HL-60 (cell line): ENCODE data around the gene KAZN.

Source experiments
- GABPA ChIP-seq: IDR thresholded peaks from 2 replicates; pipeline ENCODE4 v1.6.1; 2012; ENCODE audit warnings: low read depth
- POLR2AphosphoS5 ChIP-seq: IDR thresholded peaks from 2 replicates; pipeline ENCODE4 v1.6.1; 2012; ENCODE audit warnings: low read depth
- SPI1 ChIP-seq: IDR thresholded peaks from 2 replicates; pipeline ENCODE4 v1.6.1; 2012; ENCODE audit warnings: low read depth, mild to moderate bottlenecking, borderline replicate concordance
- TF ChIP-seq, protein P1 (sequence below): IDR thresholded peaks from one replicate; pipeline ENCODE4 v1.5.1; 2011; ENCODE audit warnings: low read length, control low read depth, inconsistent platforms; ENCODE audit not compliant: insufficient read depth
- TF ChIP-seq, protein P2 (sequence below): IDR thresholded peaks from 2 replicates; pipeline ENCODE4 v1.6.1; 2012; ENCODE audit warnings: low read depth; ENCODE audit not compliant: insufficient replicate concordance

DNA sequence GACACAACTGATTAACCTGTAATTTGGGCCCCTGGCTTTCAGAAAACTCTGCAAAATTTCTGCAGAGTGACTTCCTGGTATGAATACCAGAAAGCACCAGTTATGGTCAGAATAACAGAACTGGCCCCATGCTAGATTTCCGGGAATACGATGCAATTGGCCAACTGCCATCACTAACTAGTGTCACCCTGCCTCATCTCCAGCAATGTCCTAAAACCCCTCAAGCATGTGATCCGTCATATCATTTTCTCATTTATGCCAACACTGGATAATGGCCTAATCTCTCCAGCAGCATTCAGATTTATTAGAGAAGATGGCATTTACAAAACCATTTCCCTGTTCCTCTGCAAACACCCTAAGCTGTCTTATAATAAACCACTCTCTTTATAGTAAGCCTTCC is 15.4 kb downstream of the KAZN start:
- TF ChIP-seq, protein P1, sequence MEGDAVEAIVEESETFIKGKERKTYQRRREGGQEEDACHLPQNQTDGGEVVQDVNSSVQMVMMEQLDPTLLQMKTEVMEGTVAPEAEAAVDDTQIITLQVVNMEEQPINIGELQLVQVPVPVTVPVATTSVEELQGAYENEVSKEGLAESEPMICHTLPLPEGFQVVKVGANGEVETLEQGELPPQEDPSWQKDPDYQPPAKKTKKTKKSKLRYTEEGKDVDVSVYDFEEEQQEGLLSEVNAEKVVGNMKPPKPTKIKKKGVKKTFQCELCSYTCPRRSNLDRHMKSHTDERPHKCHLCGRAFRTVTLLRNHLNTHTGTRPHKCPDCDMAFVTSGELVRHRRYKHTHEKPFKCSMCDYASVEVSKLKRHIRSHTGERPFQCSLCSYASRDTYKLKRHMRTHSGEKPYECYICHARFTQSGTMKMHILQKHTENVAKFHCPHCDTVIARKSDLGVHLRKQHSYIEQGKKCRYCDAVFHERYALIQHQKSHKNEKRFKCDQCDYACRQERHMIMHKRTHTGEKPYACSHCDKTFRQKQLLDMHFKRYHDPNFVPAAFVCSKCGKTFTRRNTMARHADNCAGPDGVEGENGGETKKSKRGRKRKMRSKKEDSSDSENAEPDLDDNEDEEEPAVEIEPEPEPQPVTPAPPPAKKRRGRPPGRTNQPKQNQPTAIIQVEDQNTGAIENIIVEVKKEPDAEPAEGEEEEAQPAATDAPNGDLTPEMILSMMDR: no peak
- TF ChIP-seq, protein P2, sequence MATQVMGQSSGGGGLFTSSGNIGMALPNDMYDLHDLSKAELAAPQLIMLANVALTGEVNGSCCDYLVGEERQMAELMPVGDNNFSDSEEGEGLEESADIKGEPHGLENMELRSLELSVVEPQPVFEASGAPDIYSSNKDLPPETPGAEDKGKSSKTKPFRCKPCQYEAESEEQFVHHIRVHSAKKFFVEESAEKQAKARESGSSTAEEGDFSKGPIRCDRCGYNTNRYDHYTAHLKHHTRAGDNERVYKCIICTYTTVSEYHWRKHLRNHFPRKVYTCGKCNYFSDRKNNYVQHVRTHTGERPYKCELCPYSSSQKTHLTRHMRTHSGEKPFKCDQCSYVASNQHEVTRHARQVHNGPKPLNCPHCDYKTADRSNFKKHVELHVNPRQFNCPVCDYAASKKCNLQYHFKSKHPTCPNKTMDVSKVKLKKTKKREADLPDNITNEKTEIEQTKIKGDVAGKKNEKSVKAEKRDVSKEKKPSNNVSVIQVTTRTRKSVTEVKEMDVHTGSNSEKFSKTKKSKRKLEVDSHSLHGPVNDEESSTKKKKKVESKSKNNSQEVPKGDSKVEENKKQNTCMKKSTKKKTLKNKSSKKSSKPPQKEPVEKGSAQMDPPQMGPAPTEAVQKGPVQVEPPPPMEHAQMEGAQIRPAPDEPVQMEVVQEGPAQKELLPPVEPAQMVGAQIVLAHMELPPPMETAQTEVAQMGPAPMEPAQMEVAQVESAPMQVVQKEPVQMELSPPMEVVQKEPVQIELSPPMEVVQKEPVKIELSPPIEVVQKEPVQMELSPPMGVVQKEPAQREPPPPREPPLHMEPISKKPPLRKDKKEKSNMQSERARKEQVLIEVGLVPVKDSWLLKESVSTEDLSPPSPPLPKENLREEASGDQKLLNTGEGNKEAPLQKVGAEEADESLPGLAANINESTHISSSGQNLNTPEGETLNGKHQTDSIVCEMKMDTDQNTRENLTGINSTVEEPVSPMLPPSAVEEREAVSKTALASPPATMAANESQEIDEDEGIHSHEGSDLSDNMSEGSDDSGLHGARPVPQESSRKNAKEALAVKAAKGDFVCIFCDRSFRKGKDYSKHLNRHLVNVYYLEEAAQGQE: no peak
- no peak for TF ChIP-seq POLR2AphosphoS5
- no peak for TF ChIP-seq GABPA
- no peak for TF ChIP-seq SPI1
